Measurements from ENCODE around the gene PITPNB.

PITPNB gene

DNA sequence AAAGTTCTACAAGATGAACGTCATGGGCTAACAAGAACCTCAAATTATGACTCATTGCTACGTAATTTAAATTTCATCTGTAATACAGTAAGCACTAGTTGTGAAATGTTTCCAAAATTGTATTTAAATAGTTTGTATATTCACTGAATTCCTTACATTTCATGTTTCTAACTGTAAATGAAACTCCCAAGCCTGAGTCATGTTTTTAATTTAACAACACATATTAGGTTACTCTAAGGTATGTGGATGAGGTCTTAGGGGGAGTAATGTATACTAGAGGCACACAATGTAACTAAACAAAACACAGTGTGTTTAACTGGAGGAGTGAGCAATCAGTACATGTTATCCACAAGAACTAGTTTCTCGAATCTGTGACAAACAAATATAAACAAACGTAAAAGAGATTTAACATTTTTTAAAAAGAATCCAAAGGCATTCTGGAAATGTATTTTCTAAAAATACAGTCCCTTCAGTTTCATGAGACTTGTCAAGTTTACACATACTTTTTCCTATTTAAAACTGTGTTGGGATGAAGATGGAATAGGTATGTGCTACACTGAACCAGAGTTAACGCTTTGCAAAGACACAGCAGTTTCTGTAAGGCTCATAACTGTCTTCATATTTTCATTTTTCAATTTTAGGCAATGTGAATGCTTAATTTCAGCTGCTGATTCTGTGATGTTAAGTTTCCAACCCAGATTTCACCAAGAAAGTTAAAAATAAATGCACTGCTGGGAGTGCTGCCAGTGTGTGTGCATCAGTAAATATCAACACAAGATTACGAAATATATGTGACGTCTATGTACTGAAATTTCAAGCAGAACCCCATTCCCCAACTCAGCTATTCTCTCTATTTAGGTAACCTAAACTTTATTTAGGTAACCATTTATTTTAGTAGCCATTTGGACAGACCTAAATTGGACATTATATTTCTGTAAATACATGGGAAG, 52.6 kb downstream of the PITPNB start:
- no peak for DNase-seq
- intact Hi-C loops (cut with DNase I): no loop called here

DNA sequence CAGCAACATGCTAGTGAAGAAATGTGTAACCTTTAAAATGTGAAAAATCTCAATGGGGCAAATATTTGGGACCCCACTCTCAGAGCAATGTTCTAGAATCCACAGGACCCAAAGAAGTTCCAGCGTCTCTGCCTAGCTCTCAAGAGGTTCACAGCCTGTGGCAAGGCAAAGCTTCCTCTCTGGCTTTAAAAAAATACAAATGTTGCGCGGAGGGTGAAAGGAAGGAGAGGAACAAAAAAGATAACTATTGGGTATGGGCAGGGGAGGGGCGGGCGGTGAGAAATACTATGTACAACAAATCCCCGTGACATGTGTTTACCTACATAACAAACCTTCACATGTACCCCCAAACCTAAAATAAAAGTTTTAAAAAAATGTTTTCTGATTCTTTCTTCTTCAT, 53.6 kb downstream of the PITPNB start:
- intact Hi-C loops (cut with DNase I): no loop called here
- DNase-seq: no peak

DNA sequence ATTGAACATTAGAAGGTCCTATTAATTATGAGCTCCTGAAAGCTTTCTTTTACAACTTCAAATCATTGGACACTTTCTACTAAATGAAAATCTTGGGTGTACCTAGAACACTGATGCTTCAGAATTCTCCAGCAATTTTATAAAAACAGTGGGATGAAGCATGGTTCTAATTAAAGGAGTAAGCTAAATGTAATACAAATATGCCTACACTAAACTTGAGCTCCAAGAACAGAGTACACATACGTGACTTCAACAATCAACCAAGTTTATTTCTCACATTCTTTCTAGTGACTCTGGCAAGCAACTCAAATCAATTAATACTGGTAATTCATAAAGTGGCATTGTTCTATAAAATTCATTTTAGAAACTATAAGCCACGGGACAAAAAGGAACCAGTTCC, 55.5 kb downstream of the PITPNB start:
- intact Hi-C loops (cut with DNase I): no loop called here
- DNase-seq: no peak

DNA sequence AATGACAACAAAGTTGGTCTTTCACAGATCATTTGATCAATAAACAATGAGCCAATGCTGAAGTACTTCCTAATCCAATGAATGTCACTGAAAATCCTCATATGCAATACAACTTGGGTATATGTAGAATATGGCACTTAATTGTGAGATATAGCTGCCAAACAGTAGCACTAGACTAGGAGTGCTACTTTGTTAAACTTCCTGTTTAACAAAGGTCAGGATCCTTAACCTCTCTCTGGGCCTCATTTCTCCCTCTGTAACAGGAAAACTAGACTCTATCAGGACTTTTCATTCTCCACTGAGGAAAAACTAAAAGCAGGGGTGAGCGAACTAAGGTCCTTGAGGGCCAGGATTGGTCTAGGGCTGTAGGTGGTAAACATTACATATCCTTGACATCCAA, 56.1 kb downstream of the PITPNB start:
- intact Hi-C loops (cut with DNase I): no loop called here
- DNase-seq: no peak

DNA sequence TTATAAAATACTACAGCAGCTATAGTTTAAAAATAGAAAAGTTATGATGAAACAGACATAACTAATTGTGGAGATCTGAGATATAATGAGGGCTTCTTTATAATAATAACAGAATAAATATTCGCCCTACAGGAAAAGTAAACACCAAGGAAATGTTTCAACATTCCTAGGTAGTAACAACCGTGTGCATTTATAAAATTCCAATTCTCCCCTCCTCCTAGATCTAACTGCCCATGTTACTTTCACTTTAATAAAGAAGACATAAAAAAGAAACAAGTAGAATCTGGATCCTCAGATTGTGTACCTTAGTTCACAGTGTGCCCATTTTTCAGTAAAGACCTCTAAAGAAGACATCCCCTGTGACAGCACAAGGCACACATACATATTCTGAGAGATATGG, 59.7 kb downstream of the PITPNB start:
- no peak for DNase-seq
- intact Hi-C loops (cut with DNase I): no loop called here

DNA sequence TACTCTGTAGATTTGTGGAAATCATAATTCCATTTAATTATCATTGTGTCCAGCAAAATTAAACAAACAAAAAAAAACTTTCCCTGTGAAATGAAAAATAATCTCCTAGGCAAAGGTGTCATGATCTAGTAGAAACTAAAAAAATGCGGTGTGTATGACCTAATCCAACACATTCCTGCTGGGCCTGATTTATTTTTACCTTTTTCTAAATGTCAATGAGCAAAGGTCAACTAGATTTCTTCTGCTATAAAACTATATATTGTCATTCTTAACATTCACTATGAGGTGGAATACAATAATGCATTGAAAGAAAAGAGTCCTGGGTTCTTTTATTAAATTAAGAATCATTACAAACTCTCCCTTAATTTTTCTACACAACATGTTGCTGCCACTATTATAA, 60.4 kb downstream of the PITPNB start:
- intact Hi-C loops (cut with DNase I): no loop called here
- DNase-seq: no peak

DNA sequence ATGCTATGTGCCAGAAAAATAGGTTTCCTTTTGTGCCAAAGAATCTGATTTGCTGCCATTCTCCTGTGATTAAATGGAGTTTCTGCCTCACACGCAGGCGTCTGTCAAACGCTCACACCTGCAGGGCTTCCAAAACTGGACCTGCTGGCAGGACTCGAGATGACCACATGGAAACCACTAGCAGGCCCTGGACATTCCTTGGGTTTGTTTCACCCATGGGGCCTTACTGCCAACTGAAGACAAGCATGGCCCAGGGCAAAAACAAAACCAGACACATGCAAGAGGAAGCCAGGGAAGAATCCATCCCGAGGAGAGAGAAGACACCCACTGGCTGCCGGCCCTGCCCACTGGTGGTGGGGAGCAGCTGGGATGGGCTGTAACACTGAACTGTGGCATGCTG, 61.6 kb downstream of the PITPNB start:
- DNase-seq: peak in 1 of 10 donors; percentile 51
- intact Hi-C loops (cut with DNase I): no loop called here

DNA sequence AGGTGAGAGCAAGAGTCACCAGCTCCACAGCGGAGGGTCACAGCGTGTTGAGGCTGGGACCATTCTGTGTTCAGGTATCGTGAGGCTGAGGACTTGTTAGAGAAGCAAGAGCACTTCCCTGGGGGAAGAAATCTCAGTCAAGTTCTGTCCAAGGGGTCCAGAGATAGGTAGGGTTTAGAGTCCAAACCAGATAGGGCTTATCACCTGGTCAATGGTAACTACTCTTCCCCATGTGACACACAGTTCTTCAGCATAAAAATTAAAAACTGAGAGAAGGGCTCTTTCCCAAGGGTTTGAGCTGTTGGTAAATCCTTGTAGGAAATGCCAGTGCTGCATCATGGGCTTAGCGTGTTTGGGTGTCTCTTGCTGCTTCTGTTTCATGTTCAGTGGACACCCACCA, 62.7 kb downstream of the PITPNB start:
- intact Hi-C loops (cut with DNase I): no loop called here
- no peak for DNase-seq

DNA sequence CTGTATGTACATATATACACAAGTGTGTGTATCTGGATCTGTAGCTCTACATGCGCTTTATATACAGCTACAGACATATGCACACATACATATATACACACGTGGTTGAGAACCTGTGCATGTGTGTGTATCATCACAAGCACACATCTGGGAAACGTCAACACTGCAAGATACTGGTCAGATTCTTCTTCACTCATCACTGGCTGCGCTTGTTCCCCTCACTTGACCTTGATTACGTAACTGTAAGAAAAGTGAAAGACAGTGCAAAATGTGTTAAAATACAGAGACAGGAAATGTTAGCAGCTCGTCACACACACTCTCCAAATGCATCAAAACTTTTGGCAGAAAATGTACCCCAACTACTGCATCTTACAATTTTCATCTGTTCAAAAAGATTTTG, 65.6 kb downstream of the PITPNB start:
- intact Hi-C loops (cut with DNase I): no loop called here
- DNase-seq: no peak

DNA sequence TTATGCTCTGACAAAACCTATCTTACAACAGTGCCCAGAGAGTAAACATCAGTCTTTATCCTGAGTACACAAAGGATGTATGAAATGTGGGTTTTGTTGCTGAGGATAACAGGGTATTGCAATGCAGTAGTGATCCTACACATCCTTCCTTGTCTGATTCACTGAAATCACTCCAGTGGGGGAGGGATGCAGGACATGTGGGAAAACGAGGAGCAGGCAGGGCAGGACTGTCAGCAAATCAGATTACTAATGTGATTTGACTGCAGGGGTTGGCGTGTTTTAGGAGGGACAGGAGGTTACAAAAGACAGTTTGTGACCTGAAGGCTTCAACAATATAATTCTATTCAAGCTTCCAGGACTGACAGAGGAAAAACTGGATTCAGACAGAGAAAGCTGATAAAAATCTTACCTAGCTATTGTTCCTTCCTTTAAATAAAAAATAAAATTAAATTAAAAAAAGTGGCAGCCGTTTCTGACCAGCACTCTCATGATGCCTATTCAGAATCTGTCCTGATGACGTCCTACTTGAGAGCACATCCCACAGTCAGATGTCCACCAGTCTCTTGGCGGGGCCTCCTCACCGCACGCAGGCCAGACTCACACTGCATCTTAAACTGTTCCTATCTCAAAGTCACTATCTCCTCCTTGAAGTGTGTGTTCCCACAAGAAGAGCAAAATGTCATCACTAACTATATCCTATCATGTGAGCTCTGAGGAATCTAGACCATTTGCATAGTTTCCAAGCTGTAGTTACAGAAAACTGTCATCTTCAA, 66.9 kb downstream of the PITPNB start:
- intact Hi-C loops (cut with DNase I): no loop called here
- DNase-seq: no peak

DNA sequence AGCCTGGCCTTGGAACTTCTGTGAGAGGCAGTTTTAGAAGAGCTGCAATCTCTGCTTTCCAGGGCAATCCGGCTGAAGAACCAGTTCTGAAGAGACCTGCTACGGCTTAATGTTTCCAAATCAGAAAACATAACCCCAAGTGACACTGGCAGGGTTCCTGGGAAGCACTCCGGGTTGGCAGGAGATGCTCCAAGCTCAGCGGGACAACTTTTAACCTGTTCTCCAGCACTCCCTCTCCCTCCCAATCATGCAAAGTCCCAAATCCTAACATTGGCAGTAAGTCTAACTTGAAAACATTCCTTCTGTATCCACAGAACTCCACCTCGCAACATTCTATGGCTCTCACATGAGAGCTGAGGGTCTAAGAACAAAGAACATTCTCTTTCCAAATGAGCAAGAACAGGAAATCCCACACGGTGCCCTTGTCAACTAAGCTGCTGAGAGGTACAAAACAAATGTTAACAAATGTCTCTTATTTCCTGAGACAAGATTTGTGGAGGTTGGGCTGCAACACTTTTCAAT, 69.0 kb downstream of the PITPNB start:
- no peak for DNase-seq
- intact Hi-C loops (cut with DNase I): no loop called here

DNA sequence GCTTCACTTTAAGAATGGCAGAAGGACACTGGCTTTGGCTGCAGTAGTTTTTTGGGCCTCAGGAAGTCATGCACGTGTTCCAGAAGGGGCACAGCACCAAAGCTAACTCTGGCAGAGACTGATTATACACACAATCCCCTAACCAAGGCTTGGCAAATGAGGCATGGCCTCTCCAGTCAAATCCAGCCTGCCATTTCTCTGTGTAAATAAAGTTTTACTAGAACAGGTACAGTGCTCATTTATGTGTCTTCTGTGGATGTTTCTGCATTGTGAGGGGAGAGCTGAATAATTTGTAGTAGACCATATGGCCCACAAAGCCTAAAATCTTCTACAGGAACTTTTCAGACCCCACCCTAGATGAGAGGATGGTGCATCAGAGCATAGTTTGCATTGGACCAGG, 71.1 kb downstream of the PITPNB start:
- no peak for DNase-seq
- intact Hi-C loops (cut with DNase I): no loop called here

DNA sequence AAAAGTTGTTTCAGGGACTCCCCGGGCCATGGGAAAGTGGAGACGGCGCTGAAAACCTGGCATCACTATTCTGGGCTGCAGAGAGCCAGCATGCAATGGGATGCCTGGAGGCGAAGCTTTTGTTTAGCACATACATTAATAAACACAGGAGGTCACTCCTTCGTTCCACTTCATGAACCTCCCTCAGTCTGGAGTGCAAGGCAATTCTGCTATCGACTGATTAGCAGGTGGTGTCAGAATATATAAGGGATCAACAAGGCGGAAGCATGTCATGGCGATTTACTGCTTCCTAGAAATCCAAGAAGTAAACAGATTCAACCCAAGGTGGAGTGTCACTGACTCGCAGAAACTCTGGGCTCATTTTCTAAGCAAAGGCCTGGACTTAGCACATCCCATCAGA, 72.1 kb downstream of the PITPNB start:
- intact Hi-C loops (cut with DNase I): no loop called here
- no peak for DNase-seq

DNA sequence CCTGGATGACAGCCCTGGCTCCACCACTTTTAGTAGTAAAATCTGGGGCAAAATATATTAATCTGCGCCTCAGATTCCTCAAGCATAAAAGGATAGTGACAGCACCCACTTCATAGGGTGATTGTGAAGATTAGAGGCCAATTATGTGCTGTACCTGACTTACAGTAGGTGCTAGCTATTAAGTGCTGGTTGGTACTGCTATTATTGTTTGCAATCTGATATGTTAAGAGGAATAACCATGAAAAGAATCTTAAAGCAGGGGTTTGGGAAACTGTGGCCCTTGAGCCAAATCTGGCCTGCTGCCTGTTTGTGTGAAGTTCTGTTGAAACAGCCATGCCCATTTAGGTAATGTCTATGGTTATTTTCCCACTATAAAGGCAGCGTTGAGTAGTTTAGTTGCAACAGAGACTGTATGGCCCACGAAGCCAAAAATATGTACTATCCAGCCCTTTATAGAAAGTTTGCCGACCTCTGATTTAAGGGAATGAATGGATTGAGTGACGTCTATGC, 72.8 kb downstream of the PITPNB start:
- intact Hi-C loops (cut with DNase I): no loop called here

DNA sequence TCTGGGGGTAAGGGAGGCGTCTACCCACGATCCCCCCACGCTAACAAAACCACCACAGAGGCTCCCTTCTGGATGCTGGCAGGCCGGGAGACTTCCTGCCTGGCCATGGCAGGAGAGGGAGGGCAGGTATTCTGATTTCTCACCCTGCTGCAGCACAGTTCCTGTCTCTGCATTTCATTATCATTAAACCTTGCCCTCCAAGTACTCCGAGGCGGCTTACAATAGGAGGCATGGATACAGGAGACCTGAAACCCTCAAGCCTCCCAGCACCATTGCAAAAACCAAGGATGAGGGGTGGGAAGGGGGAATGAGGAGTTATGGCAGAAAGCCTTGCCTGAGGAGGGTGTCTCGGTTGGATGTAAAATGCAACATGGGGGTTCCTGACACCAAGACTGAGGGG, 73.4 kb downstream of the PITPNB start:
- intact Hi-C loops (cut with DNase I): no loop called here
- no peak for DNase-seq

More for the DNA sequence above, 72.8 kb downstream of the PITPNB start:
- no peak for DNase-seq

DNA sequence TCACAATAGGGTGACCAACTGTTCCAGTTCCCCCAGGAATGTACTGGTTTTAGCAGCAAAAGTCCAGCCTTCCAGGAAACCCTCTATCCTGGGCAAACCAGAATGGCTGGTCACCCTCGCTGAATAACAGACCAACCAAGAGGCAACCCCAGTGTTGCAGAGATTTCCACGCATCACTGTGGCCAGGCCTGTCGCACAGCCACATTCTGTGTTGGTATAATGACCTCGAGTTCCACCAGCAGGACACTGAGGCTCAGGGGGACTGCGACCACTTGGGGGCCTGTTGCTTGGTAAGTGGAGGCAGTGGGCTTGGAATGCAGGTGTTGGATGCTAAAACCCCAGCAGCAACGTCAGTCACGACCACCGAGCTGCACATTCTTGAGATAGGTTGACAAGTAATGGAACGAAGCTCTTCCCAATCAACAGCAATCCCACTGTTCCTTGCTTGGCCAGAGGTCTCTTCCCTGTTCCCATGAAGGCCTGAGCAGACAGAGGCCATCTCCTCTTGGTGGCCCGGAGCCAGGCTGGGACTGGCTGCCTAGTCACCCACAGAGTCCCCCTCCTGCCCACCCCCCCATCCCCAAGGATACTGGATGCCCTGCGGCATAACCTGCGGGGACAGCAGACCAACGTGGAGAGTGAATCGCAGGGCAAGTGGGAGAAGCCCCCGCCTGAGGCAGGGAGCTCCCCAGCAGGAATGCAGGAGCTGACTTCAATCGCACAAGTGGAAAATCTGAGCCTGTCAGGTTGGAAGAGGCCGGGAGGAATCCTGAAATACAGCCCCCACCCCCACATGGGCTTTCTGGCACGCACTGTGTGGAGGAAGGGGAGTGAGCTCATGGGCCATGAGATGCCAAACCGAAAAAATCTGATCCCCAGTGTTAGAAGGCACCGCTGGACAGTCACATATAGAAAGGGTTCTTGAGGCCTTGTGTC, 74.1 kb downstream of the PITPNB start:
- intact Hi-C loops (cut with DNase I): no loop called here
- no peak for DNase-seq

DNA sequence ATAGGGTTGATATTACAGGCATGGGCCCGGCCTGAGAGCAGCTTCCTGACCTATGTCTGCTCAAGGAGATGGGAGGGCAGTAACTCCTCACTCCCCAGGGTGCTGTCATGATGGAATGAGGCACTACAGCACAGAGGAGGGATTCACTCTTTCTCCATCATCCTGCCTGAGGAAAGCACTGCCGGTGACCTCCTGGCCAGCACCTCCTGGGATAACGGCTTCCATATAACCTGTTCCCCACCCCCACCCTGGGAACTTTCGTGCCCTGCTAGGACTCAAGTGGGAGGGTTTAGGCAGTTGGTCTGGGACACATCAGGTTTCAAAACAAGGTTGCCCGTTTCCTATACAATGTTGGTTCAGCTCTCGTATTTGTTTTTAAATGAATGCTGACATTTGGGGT, 74.8 kb downstream of the PITPNB start:
- intact Hi-C loops (cut with DNase I): no loop called here
- DNase-seq: no peak

DNA sequence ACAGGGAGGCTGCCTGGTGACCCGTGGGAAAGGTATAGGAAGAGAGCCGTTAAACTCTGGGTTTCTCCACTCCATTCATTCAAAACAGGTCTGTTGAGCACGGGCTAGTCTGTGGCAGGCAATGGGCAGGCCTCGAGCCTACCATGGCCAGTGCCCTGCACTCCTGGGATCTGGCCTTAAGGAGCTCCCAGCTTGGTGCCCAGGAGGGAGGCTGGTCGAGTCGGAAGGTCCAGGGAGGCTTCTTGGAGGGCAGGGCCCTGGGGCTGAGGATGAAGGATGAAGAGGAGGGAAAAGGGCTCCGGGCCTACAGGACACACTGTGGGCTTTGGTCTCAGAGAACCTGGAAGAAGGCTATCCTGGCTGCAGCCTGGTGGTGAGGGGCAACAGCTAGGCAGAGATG, 75.6 kb downstream of the PITPNB start:
- DNase-seq: no peak
- intact Hi-C loops (cut with DNase I): no loop called here

DNA sequence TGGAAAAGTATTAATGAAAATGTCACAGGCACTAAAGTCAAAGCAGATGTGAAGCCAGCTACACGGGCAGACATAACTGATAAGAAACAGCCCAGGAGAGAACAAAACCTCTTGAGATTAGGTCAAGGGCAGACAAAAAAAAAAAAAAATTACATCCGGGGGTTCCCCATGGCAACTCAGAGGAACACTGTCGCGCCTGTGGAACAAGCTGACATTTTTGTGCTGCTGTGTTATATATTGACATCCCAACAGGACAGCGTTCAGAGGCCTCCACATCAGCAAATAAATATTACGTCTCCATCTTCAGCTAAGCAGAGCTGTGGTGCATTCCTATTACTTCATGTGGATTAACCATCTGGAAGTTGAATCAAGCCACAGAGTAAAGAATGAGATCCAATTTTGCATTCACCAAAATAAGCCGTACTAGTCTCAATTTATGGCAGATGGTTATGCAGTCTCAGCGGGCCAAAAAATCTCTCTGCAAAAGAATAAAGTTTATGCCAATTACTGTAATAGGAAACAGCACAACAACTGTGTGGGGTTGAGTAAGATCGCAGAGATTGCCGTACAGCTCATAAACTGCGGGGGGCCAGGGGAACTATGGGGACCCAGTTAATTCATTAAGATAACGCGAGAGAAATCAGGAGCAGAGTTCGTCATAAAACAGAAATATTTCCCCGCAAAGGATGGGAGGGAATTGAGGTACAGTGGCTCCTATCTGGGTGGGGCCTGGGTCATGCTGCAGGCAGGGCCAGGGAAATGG, 76.2 kb downstream of the PITPNB start:
- intact Hi-C loops (cut with DNase I): no loop called here
- DNase-seq: no peak

DNA sequence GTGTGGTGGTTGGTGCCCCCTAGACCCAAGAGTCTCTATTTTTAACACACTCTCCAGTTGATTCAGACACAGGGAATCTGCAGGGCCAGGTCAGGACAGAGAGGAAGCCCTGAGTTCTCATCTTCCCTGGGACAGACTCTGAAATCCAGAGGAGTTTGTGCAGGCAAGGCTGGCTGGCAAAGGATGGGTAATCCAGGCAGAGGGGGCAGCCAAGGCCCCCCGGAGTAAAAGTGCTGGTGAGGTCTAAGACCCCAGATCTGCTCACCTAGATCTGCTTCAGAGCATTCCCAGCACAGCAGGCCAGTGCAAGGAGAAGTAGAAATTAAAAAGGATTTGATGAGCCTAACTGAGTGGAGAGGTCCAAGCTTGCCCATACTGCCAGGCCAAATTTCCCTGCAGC, 76.9 kb downstream of the PITPNB start:
- intact Hi-C loops (cut with DNase I): no loop called here
- no peak for DNase-seq
